Chondrocyte (in vitro differentiated cells): ENCODE data around the gene PTPRN2. TPM values are rescaled to one million over a fixed set of nuclear protein-coding genes. Genes with fewer than 3 reads are reported as not detected.
A peak's percentile ranks its signal among the peaks of the same experiment; 100 is the strongest.
"Not testable (repeated sequence)": the region's sequence is repeated elsewhere in the genome, so short reads cannot be mapped to it uniquely, and the experiment has no call there.

Experiments used
- DNase-seq: peaks from one replicate; pipeline ENCODE4 v3.0.0; 2021; ENCODE audit warnings: mixed read lengths, low spot score
- H3K27ac Mint-ChIP-seq: one replicate; pipeline ENCODE4 v1.8.0; 2021; ENCODE audit warnings: mild to moderate bottlenecking, moderate library complexity, mixed read lengths; ENCODE audit not compliant: unreplicated experiment
- H3K27me3 Mint-ChIP-seq: 2 replicates; pipeline ENCODE4 v1.8.0; 2021; ENCODE audit warnings: low read depth, mixed read lengths
- H3K36me3 Mint-ChIP-seq: 2 replicates; pipeline ENCODE4 v1.8.0; 2021; ENCODE audit warnings: low read depth, mixed read lengths
- H3K4me1 Mint-ChIP-seq: 2 replicates; pipeline ENCODE4 v1.8.0; 2021; ENCODE audit warnings: low read depth, mild to moderate bottlenecking, mixed read lengths
- H3K4me3 Mint-ChIP-seq: one replicate; pipeline ENCODE4 v1.8.0; 2021; ENCODE audit warnings: mild to moderate bottlenecking, moderate library complexity, mixed read lengths; ENCODE audit not compliant: unreplicated experiment
- H3K9me3 Mint-ChIP-seq: 2 replicates; pipeline ENCODE4 v1.8.0; 2021; ENCODE audit warnings: low read depth, mixed read lengths
- total RNA-seq: library from RNA; stranded (reverse); gene quantifications from 3 replicates; pipeline ENCODE4 v1.2.1, GENCODE V29; 2021
- TF ChIP-seq, protein P1 (sequence below): fragments of 200-600 bp; sonication (generic); IDR thresholded peaks from 2 replicates; pipeline ENCODE4 v1.5.0; 2021; ENCODE audit warnings: antibody characterized with exemption, mild to moderate bottlenecking, moderate library complexity

The PTPRN2 gene
- total RNA-seq, 1 donor from 2014 or later = 0.30 TPM

DNA sequence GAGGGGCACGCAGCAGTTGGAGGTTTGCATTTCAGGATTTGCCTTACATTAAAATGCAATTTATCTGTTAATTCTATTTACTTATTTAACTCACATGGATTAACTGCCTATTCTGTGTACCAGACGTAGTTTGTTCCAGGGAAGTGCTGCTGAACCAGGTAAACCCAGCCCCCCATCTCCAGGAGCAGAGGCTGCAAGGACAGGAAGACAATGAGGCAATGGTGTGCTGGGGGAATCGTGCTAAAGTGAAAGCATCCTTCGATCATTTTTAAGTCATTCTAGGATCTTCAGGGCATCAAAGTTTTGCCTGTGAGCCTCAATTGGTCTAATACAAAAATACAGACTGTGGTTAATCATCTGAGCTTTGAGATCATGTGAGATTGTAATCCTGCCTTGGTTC lies 1084.4 kb downstream of the PTPRN2 start:
- Mint-ChIP-seq H3K9me3 (peaks cover 15% of the 10 kb centered on the region), H3K4me3 (no peak overlapping the region), H3K27me3 (peaks cover 7% of the 10 kb centered on the region), H3K4me1 (no peaks in the 10 kb centered on the region), H3K36me3 (peaks cover 3% of the 10 kb centered on the region), H3K27ac (no peak overlapping the region)
- TF ChIP-seq, protein P1, sequence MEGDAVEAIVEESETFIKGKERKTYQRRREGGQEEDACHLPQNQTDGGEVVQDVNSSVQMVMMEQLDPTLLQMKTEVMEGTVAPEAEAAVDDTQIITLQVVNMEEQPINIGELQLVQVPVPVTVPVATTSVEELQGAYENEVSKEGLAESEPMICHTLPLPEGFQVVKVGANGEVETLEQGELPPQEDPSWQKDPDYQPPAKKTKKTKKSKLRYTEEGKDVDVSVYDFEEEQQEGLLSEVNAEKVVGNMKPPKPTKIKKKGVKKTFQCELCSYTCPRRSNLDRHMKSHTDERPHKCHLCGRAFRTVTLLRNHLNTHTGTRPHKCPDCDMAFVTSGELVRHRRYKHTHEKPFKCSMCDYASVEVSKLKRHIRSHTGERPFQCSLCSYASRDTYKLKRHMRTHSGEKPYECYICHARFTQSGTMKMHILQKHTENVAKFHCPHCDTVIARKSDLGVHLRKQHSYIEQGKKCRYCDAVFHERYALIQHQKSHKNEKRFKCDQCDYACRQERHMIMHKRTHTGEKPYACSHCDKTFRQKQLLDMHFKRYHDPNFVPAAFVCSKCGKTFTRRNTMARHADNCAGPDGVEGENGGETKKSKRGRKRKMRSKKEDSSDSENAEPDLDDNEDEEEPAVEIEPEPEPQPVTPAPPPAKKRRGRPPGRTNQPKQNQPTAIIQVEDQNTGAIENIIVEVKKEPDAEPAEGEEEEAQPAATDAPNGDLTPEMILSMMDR = no peak
- DNase-seq = no peak

DNA sequence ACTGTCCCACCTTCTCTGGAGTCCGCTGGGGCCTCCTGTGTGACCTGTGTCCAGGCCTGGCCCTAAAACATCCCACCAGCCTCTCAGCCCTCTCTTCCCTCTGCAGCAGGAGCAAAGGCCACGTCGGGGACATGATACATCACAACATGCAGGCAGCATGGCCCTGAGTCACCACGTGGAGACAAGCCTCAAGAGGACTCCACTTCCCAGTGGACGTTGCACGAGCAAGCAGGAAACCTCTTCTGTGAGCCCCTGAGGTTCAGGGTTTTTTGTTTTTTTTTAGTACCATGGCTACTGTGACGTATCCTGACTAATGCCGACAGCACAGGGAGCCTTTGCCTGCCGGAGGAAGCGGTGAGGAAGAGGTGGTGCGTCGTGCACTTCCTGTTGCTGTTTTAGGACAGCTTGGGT lies 1084.9 kb downstream of the PTPRN2 start:
- Mint-ChIP-seq H3K27ac (no peak overlapping the region), H3K36me3 (peaks cover 3% of the 10 kb centered on the region), H3K4me1 (no peaks in the 10 kb centered on the region), H3K9me3 (peaks cover 15% of the 10 kb centered on the region), H3K27me3 (peaks cover 7% of the 10 kb centered on the region), H3K4me3 (no peak overlapping the region)
- peak; percentile 55 for DNase-seq
- TF ChIP-seq, protein P1 = no peak

DNA sequence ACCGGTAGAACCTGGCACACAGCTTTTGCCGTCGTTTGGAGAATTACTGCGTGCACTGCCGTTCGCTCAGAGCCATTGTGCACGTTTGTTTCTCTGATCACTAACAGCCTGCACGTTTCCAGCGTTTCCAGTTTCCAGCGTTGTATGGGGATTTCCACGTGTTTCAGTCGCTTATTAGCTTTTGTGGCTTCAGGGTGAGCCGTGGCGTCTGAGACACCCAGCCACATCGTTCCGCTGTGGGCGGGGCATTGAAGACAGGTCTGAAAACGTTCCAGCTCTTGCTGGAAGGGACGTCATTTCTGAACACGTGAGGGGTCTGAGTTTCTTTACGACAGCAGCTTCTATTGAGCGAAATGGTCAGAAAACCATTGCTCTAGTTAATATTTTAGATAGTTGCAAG lies 1086.0 kb downstream of the PTPRN2 start:
- peaks cover 2% of the 10 kb centered on the region for H3K36me3 Mint-ChIP-seq
- H3K27ac Mint-ChIP-seq = no peak overlapping the region
- no peak overlapping the region for H3K4me3 Mint-ChIP-seq
- TF ChIP-seq, protein P1 = no peak
- H3K27me3 Mint-ChIP-seq = peaks cover under 1% of the 10 kb centered on the region
- no peaks in the 10 kb centered on the region for H3K4me1 Mint-ChIP-seq
- H3K9me3 Mint-ChIP-seq = peaks cover 13% of the 10 kb centered on the region
- no peak for DNase-seq

DNA sequence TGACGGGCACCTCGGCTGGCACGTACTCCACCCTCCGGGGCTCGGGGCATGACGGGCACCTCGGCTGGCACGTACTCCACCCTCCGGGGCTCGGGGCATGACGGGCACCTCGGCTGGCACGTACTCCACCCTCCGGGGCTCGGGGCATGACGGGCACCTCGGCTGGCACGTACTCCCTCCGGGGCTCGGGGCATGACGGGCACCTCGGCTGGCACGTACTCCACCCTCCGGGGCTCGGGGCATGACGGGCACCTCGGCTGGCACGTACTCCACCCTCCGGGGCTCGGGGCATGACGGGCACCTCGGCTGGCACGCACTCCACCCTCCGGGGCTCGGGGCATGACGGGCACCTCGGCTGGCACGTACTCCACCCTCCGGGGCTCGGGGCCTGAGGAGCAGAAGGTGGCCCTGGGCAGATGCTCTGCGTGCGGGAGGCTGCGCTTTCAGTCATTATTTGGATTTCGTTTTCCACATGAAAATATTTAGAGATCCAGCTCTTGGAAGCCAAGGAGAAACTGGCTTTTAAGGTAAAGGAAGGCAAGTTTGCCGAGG lies 1086.6 kb downstream of the PTPRN2 start:
- not testable (repeated sequence) for H3K27ac Mint-ChIP-seq, H3K36me3 Mint-ChIP-seq, H3K27me3 Mint-ChIP-seq, DNase-seq, H3K4me1 Mint-ChIP-seq, H3K4me3 Mint-ChIP-seq
- H3K9me3 Mint-ChIP-seq = peaks cover 11% of the 10 kb centered on the region

DNA sequence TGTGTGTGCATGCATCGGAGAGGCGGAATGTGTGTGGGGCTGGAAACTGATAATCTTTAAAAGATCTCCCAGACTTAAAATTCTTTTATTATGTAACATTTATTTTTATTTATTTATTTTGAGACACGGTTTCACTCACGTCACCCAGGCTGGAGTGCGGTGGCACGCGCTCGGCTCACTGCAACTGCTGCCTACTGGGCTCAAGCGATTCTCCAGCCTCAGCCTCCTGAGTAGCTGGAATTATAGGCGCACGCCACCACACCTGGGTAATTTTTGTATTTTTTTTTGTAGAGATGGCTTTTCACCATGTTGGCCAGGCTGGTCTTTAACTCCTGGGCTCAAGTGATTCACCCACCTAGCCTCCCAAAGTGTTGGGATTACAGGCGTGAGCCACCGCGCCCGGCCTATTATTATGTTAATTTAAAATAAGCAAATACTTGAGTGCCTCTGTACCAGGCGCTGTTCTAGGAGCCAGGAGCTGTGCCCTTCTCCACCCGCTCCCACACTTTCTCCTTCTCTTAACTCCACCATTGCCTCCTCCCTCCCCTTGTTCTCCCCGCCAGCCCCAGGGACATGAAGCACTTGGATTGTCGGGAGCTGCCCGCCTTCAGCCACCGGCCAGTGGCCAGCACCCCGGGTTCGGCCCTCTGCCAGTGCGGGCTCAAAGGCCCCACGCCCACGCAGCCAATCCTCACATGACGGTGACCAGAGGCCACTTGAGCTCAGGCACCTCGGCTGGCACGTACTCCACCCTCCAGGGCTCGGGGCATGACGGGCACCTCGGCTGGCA lies 1087.3 kb downstream of the PTPRN2 start:
- Mint-ChIP-seq H3K9me3 (peaks cover 4% of the 10 kb centered on the region), H3K4me1 (no peaks in the 10 kb centered on the region), H3K27ac (no peak overlapping the region), H3K36me3 (peaks cover 1% of the 10 kb centered on the region), H3K4me3 (no peak overlapping the region), H3K27me3 (no peaks in the 10 kb centered on the region)
- TF ChIP-seq, protein P1 = no peak
- peak; percentile 72 for DNase-seq

DNA sequence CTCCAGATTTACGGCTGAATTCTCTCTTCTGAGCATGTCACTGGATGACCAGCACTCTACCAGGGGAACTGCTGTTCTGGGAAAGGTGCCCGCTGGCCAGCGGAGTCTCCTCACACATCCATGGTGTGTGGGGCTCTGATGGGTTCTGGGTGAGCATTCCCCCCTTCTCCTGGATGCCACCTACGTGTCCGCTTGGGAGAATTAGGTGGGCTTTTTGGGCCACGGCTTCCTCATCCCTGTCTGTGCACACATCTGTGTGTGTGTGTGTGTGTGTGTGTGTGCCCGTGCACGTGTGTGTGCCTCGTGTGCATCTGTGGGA lies 1087.8 kb downstream of the PTPRN2 start:
- Mint-ChIP-seq H3K27ac (no peak overlapping the region), H3K36me3 (peaks cover 1% of the 10 kb centered on the region), H3K9me3 (no peaks in the 10 kb centered on the region), H3K27me3 (no peaks in the 10 kb centered on the region), H3K4me1 (no peaks in the 10 kb centered on the region), H3K4me3 (no peak overlapping the region)
- TF ChIP-seq, protein P1 = no peak
- DNase-seq = no peak
